H9 (cell line): ENCODE measurements around the gene MAGI1. TPM values are rescaled to one million over a fixed set of nuclear protein-coding genes. Genes with fewer than 3 reads are reported as not detected.

Source experiments
- DNase-seq: peaks from one replicate; pipeline ENCODE4 v3.0.0-alpha.2; 2017
- H2AFZ ChIP-seq: one replicate; pipeline ENCODE4 v1.6.1; 2013; ENCODE audit warnings: mild to moderate bottlenecking, low read length, control low read depth, moderate library complexity
- H2AK5ac ChIP-seq: 2 replicates; pipeline ENCODE4 v1.6.1; 2013; ENCODE audit warnings: low read length, control low read depth, mixed read lengths; ENCODE audit not compliant: insufficient read length
- H2BK120ac ChIP-seq: one replicate; pipeline ENCODE4 v1.6.1; 2013; ENCODE audit warnings: low read depth, mild to moderate bottlenecking, low read length, control low read depth, inconsistent platforms; ENCODE audit not compliant: poor library complexity, severe bottlenecking
- H2BK12ac ChIP-seq: 2 replicates; pipeline ENCODE4 v1.6.1; 2013; ENCODE audit warnings: low read length, control low read depth, mixed read lengths, low read depth; ENCODE audit not compliant: insufficient read length
- H2BK15ac ChIP-seq: 2 replicates; pipeline ENCODE4 v1.6.1; 2013; ENCODE audit warnings: low read depth, low read length, control low read depth
- H2BK20ac ChIP-seq: one replicate; pipeline ENCODE4 v1.6.1; 2013; ENCODE audit warnings: low read depth, mild to moderate bottlenecking, low read length, control low read depth, inconsistent platforms; ENCODE audit not compliant: poor library complexity, severe bottlenecking
- H2BK5ac ChIP-seq: 2 replicates; pipeline ENCODE4 v1.6.1; 2013; ENCODE audit warnings: low read length, control low read depth, mixed read lengths; ENCODE audit not compliant: insufficient read length
- H3K14ac ChIP-seq: 2 replicates; pipeline ENCODE4 v1.6.1; 2013; ENCODE audit warnings: low read length, control low read depth; ENCODE audit not compliant: insufficient read depth
- H3K18ac ChIP-seq: 2 replicates; pipeline ENCODE4 v1.6.1; 2013; ENCODE audit warnings: low read depth, mild to moderate bottlenecking, mixed read lengths, low read length, control low read depth; ENCODE audit not compliant: insufficient read length
- H3K23ac ChIP-seq: 2 replicates; pipeline ENCODE4 v1.6.1; 2013; ENCODE audit warnings: low read length, control low read depth, mixed read lengths, low read depth; ENCODE audit not compliant: insufficient read length
- H3K23me2 ChIP-seq: 2 replicates; pipeline ENCODE4 v1.6.1; 2013; ENCODE audit warnings: low read depth, mild to moderate bottlenecking, mixed read lengths, low read length, control low read depth; ENCODE audit not compliant: insufficient read length, poor library complexity, severe bottlenecking
- H3K27ac ChIP-seq: 2 replicates; pipeline ENCODE4 v1.5.1; 2013; ENCODE audit warnings: low read length, control low read depth, mixed read lengths, low read depth; ENCODE audit not compliant: insufficient read length
- H3K27me3 ChIP-seq: 2 replicates; pipeline ENCODE4 v1.6.1; 2013; ENCODE audit warnings: low read length, control low read depth, inconsistent platforms; ENCODE audit not compliant: insufficient read depth
- H3K4ac ChIP-seq: 2 replicates; pipeline ENCODE4 v1.6.1; 2013; ENCODE audit warnings: low read depth, mild to moderate bottlenecking, control low read depth, inconsistent platforms, low read length, moderate library complexity
- H3K4me1 ChIP-seq: 2 replicates; pipeline ENCODE4 v1.6.1; 2013; ENCODE audit warnings: low read length, control low read depth, inconsistent platforms; ENCODE audit not compliant: insufficient read depth
- H3K4me2 ChIP-seq: 2 replicates; pipeline ENCODE4 v1.6.1; 2013; ENCODE audit warnings: low read length, control low read depth, mixed read lengths; ENCODE audit not compliant: insufficient read length, insufficient read depth
- H3K56ac ChIP-seq: 2 replicates; pipeline ENCODE4 v1.6.1; 2013; ENCODE audit warnings: low read depth, mild to moderate bottlenecking, mixed read lengths, low read length, control low read depth; ENCODE audit not compliant: insufficient read length
- H3K79me1 ChIP-seq: 2 replicates; pipeline ENCODE4 v1.6.1; 2013; ENCODE audit warnings: low read depth, mild to moderate bottlenecking, moderate library complexity, low read length, control low read depth, inconsistent platforms; ENCODE audit not compliant: insufficient read depth, poor library complexity, severe bottlenecking
- H3K79me2 ChIP-seq: 2 replicates; pipeline ENCODE4 v1.6.1; 2013; ENCODE audit warnings: low read length, control low read depth, inconsistent platforms; ENCODE audit not compliant: insufficient read depth
- H3K9ac ChIP-seq: 2 replicates; pipeline ENCODE4 v1.6.1; 2013; ENCODE audit warnings: low read length, control low read depth, mixed read lengths; ENCODE audit not compliant: insufficient read length; ENCODE audit errors: extremely low read depth
- H3K9me3 ChIP-seq: one replicate; pipeline ENCODE4 v1.6.1; 2013; ENCODE audit warnings: low read depth, low read length, inconsistent platforms; ENCODE audit not compliant: control insufficient read depth
- H3T11ph ChIP-seq: one replicate; pipeline ENCODE4 v1.6.1; 2013; ENCODE audit warnings: mild to moderate bottlenecking, low read length, control low read depth, inconsistent platforms
- H4K20me1 ChIP-seq: one replicate; pipeline ENCODE4 v1.6.1; 2013; ENCODE audit not compliant: control insufficient read depth, insufficient read length, insufficient read depth
- H4K5ac ChIP-seq: 2 replicates; pipeline ENCODE4 v1.6.1; 2013; ENCODE audit warnings: low read depth, mild to moderate bottlenecking, mixed read lengths, low read length, control low read depth; ENCODE audit not compliant: insufficient read length
- H4K8ac ChIP-seq: replicated peaks from 2 replicates; pipeline ENCODE4 v1.6.1; 2013; ENCODE audit warnings: low read length, control low read depth, mixed read lengths, low read depth; ENCODE audit not compliant: insufficient read length
- H4K91ac ChIP-seq: 2 replicates; pipeline ENCODE4 v1.6.1; 2013; ENCODE audit warnings: low read depth, mild to moderate bottlenecking, moderate library complexity, mixed read lengths, low read length, control low read depth; ENCODE audit not compliant: insufficient read length
- H3K27ac Mint-ChIP-seq, 3 experiments: 2 replicates in 2 of 3; 3 replicates in 1 of 3; pipeline ENCODE4 v1.8.0; 2020 to 2021; ENCODE audit warnings: mixed read lengths in 3 of 3, mild to moderate bottlenecking in 1 of 3, moderate library complexity in 1 of 3
- H3K27me3 Mint-ChIP-seq: 2 replicates; pipeline ENCODE4 v1.8.0; 2021; ENCODE audit warnings: low read depth, mild to moderate bottlenecking, moderate library complexity, mixed read lengths
- H3K36me3 Mint-ChIP-seq, 3 experiments: 2 replicates in 2 of 3; 3 replicates in 1 of 3; pipeline ENCODE4 v1.8.0; 2020 to 2021; ENCODE audit warnings: low read depth in 3 of 3, mixed read lengths in 3 of 3; ENCODE audit not compliant: insufficient read depth in 1 of 3
- H3K4me1 Mint-ChIP-seq, 2 experiments: 2 replicates each; pipeline ENCODE4 v1.8.0; 2020; ENCODE audit warnings: mixed read lengths in 2 of 2
- H3K4me3 Mint-ChIP-seq, 2 experiments: 2 replicates in 1 of 2; 3 replicates in 1 of 2; pipeline ENCODE4 v1.8.0; 2020 to 2021; ENCODE audit warnings: mild to moderate bottlenecking in 2 of 2, mixed read lengths in 2 of 2, moderate library complexity in 1 of 2
- H3K9me3 Mint-ChIP-seq, 2 experiments: 2 replicates in 1 of 2; 3 replicates in 1 of 2; pipeline ENCODE4 v1.8.0; 2020; ENCODE audit warnings: mild to moderate bottlenecking in 2 of 2, mixed read lengths in 2 of 2, moderate library complexity in 1 of 2
- CTCF ChIP-seq: fragments of 200-600 bp; sonication (generic); conservative IDR thresholded peaks from 3 replicates; pipeline ENCODE4 v1.8.0; 2021; ENCODE audit warnings: antibody characterized with exemption, mild to moderate bottlenecking
- WGBS: extraction: QIAGEN DNeasy Blood & Tissue Kit; methylation state at CpG from one replicate; pipeline ENCODE4 v1.1.7; 2013; ENCODE audit warnings: missing lambda C conversion rate, low lambda C conversion rate, mixed read lengths; ENCODE audit not compliant: insufficient read length; ENCODE audit errors: extremely low coverage; 5-methylcytosine and 5-hydroxymethylcytosine counted together
- total RNA-seq: library from RNA; stranded (reverse); gene quantifications from 2 replicates; pipeline ENCODE4 v1.2.1, GENCODE V29; 2021

MAGI1 gene
- total RNA-seq, 1 experiment from 2014 or later = 65.7 TPM

GRCh38 chr3:65422154-65422553 is 616.6 kb downstream of the MAGI1 start:
- H3K14ac ChIP-seq = no peak overlapping the region
- H2BK15ac ChIP-seq = no peak overlapping the region
- H3K56ac ChIP-seq = no peak overlapping the region
- Mint-ChIP-seq H3K27ac (no peak overlapping the region), H3K36me3 (peaks cover 0 to 12% (median 7%) of the 10 kb centered on the region in 3 experiments; a peak in 4 of 7 replicates), H3K9me3 (no peaks in the 10 kb centered on the region), H3K4me3 (no peak overlapping the region), H3K4me1 (0 out of 4 replicates have a peak, but pooled peaks cover 0 to 3% of the 10 kb centered on the region in 2 experiments), H3K27me3 (no peaks in the 10 kb centered on the region)
- no peak overlapping the region for H2BK120ac ChIP-seq
- H3K79me2 ChIP-seq = no peaks in the 10 kb centered on the region
- DNase-seq = no peak
- H3K9ac ChIP-seq = no peak overlapping the region
- H2AFZ ChIP-seq = no peak overlapping the region
- WGBS = no CpG with 5 or more reads among the region's 3 CpGs
- no peak overlapping the region for H2BK5ac ChIP-seq
- no peak overlapping the region for H4K8ac ChIP-seq
- no peak overlapping the region for H4K5ac ChIP-seq
- H2BK12ac ChIP-seq = no peak overlapping the region
- no peak overlapping the region for H3K27ac ChIP-seq
- no peak overlapping the region for H3T11ph ChIP-seq
- no peak overlapping the region for H2AK5ac ChIP-seq
- H3K27me3 ChIP-seq = no peaks in the 10 kb centered on the region
- no peak overlapping the region for H4K91ac ChIP-seq
- no peaks in the 10 kb centered on the region for H3K23me2 ChIP-seq
- H3K4ac ChIP-seq = no peak overlapping the region
- no peak overlapping the region for H3K18ac ChIP-seq
- H2BK20ac ChIP-seq = no peak overlapping the region
- H3K9me3 ChIP-seq = no peaks in the 10 kb centered on the region
- no peaks in the 10 kb centered on the region for H4K20me1 ChIP-seq
- no peaks in the 10 kb centered on the region for H3K79me1 ChIP-seq
- H3K23ac ChIP-seq = no peak overlapping the region
- H3K4me1 ChIP-seq = no peaks in the 10 kb centered on the region
- no peak for TF ChIP-seq CTCF
- H3K4me2 ChIP-seq = no peak overlapping the region
